Activated naive CD8-positive, alpha-beta T cell (primary cell): ENCODE results near the gene ULBP3.
A peak's percentile ranks its signal among the peaks of the same experiment; 100 is the strongest.
"Not testable (repeated sequence)": the region's sequence is repeated elsewhere in the genome, so short reads cannot be mapped to it uniquely, and the experiment has no call there.

ENCODE experiments used
- H3K27ac Mint-ChIP-seq: one replicate; pipeline ENCODE4 v1.8.0; 2021; ENCODE audit warnings: mixed read lengths
- H3K27me3 Mint-ChIP-seq: one replicate; pipeline ENCODE4 v1.8.0; 2021; ENCODE audit warnings: mixed read lengths
- H3K36me3 Mint-ChIP-seq: one replicate; pipeline ENCODE4 v1.8.0; 2021; ENCODE audit warnings: mixed read lengths
- H3K4me1 Mint-ChIP-seq: one replicate; pipeline ENCODE4 v1.8.0; 2021; ENCODE audit warnings: low read depth, mixed read lengths
- H3K4me3 Mint-ChIP-seq: one replicate; pipeline ENCODE4 v1.8.0; 2021; ENCODE audit warnings: mild to moderate bottlenecking, mixed read lengths
- H3K9me3 Mint-ChIP-seq: one replicate; pipeline ENCODE4 v1.8.0; 2021; ENCODE audit warnings: low read depth, mixed read lengths

The ULBP3 gene

GRCh38 chr6:150018846-150019580 is 49.9 kb downstream of the ULBP3 start:
- peaks cover 12% of the 10 kb centered on the region for H3K4me1 Mint-ChIP-seq
- no peak overlapping the region for H3K27ac Mint-ChIP-seq
- H3K27me3 Mint-ChIP-seq = peaks cover 36% of the 10 kb centered on the region
- H3K36me3 Mint-ChIP-seq = no peaks in the 10 kb centered on the region
- no peaks in the 10 kb centered on the region for H3K9me3 Mint-ChIP-seq
- H3K4me3 Mint-ChIP-seq = no peak overlapping the region

GRCh38 chr6:150017186-150017521 is 51.8 kb downstream of the ULBP3 start:
- H3K27me3 Mint-ChIP-seq = peaks cover 48% of the 10 kb centered on the region
- H3K27ac Mint-ChIP-seq, H3K9me3 Mint-ChIP-seq, H3K4me3 Mint-ChIP-seq, H3K36me3 Mint-ChIP-seq: not testable (repeated sequence)
- H3K4me1 Mint-ChIP-seq = peaks cover 16% of the 10 kb centered on the region

GRCh38 chr6:150016324-150017185 is 52.4 kb downstream of the ULBP3 start:
- no peaks in the 10 kb centered on the region for H3K9me3 Mint-ChIP-seq
- H3K4me1 Mint-ChIP-seq = peaks cover 16% of the 10 kb centered on the region
- no peak overlapping the region for H3K4me3 Mint-ChIP-seq
- H3K27ac Mint-ChIP-seq = no peak overlapping the region
- H3K27me3 Mint-ChIP-seq = peaks cover 51% of the 10 kb centered on the region
- H3K36me3 Mint-ChIP-seq = no peaks in the 10 kb centered on the region

- H3K27ac Mint-ChIP-seq, H3K9me3 Mint-ChIP-seq, H3K36me3 Mint-ChIP-seq, H3K4me3 Mint-ChIP-seq: not testable (repeated sequence)
- Mint-ChIP-seq H3K27me3 (peaks cover 51% of the 10 kb centered on the region), H3K4me1 (peaks cover 16% of the 10 kb centered on the region)
Measured at GRCh38 chr6:150015281-150016001, 53.5 kb downstream of the ULBP3 start.

- H3K9me3 Mint-ChIP-seq = not testable (repeated sequence)
Measured at GRCh38 chr6:150014623-150015280, 54.2 kb downstream of the ULBP3 start.

GRCh38 chr6:150013785-150014622 is 54.9 kb downstream of the ULBP3 start:
- Mint-ChIP-seq H3K27me3 (peaks cover 57% of the 10 kb centered on the region), H3K4me1 (peaks cover 16% of the 10 kb centered on the region), H3K4me3 (peak overlapping the region; percentile 60)
- not testable (repeated sequence) for H3K27ac Mint-ChIP-seq, H3K36me3 Mint-ChIP-seq, H3K9me3 Mint-ChIP-seq

More at GRCh38 chr6:150014623-150015280, 54.2 kb downstream of the ULBP3 start:
- not testable (repeated sequence) for H3K4me3 Mint-ChIP-seq, H3K27ac Mint-ChIP-seq, H3K36me3 Mint-ChIP-seq
- H3K4me1 Mint-ChIP-seq = peaks cover 16% of the 10 kb centered on the region
- peaks cover 57% of the 10 kb centered on the region for H3K27me3 Mint-ChIP-seq

GRCh38 chr6:150012846-150013784 is 55.8 kb downstream of the ULBP3 start:
- Mint-ChIP-seq H3K4me1 (peaks cover 16% of the 10 kb centered on the region), H3K27me3 (peaks cover 57% of the 10 kb centered on the region)
- H3K36me3 Mint-ChIP-seq, H3K4me3 Mint-ChIP-seq, H3K9me3 Mint-ChIP-seq, H3K27ac Mint-ChIP-seq: not testable (repeated sequence)
